GM19397 (cell line): ENCODE measurements around the gene TBPL2.

ENCODE experiments used
- ATAC-seq: cut with Tn5 transposase; IDR thresholded peaks from one replicate; pipeline ENCODE4 v1.9.1; 2021; ENCODE audit warnings: mild to moderate bottlenecking, moderate library complexity; ENCODE audit not compliant: unreplicated experiment

Gene TBPL2

DNA sequence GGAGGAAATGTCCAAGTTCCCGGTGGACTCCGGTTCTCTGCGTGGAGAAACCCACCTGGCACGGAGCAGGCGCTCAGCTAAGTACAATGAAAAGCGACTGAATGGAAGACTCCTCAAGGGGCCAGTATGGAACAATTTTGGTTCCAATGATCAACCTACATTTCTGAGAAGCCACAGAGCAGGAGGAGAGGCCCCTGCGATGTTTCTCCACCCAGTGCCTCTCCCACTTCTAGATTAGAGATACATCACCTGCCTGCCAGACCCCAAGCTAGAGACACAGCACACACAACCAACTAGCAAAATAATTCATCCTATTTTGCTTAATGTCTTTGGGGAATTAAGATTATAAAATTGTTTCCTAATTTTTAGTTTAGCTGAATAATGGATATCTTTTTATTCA, 67.6 kb downstream of the TBPL2 start:
- no peak for ATAC-seq

DNA sequence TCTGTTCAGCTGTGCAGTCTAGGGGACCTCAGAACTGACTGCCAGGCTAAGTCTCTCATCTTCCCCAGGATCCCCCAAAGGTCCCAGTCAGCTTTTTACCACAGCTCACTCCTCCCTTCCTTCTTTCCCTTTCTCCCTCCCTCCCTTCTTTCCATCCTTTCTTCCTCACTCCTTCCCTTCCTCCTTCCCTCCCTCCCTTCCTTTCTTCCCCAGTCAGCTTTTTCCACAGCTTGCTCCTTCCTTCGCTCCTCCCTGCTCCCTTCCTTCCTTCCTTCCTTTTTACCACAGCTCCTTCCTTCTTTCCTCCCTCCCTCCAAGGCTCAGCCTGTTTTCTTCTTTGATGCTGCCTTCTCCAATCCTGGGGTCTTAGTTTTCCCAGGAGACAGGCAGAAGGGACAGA, 68.0 kb downstream of the TBPL2 start:
- no peak for ATAC-seq

DNA sequence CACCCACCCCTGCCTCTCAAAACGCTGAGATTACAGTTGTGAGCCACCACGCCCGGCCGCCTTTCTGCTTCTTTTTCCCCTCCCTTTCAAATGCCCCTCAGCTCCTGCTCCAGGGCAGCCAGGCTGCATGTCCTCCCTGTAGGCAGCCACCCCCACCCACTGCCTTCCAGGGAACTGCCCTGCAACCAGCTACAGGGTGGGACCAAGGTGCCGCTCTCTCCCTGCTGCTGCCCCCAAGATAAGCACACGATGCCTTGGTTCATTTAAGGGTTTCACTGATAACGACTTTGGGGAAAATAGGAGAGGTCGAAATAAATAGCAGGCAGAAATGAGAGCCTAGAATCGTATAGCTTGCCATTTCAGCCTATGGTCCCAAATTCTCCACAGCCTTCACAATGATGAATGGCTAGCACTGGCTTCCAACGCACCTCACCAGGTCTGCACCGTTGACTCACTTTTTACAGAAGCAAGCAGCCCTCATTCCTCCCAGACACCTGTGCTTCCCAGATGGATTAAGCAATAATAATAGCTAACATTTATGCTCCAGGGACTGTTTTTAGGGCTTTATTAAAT, 69.4 kb downstream of the TBPL2 start:
- ATAC-seq, result no peak

DNA sequence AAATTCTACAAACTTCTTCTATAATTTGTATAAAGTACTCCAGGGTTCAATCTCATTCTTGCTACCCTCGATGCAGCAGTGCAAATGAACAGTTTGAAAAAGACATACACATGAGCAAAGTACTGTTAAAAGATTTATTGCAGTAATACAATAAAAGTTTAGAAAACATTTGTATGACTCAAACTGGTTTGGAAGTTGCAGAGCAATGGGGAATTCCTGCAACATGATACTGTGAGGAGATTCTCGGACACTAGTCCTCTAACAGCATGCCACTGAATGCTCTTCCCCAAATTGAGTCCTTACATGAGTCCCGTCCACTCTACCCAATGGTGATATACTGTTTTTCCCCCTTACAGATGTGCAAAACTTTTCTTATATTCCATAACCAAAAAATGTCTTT, 74.1 kb downstream of the TBPL2 start:
- ATAC-seq, result no peak
